Measurements from ENCODE around the gene CDKAL1. TPM values are rescaled to one million over a fixed set of nuclear protein-coding genes. Genes with fewer than 3 reads are reported as not detected.

CDKAL1 gene
- total and polyA plus RNA-seq, 2 donors (not counting 3 experiments of a cell fraction or from before 2014, with no cell fraction given): 6.1 to 20.5 TPM

GRCh38 chr6:21033575-21034026 is 499.3 kb downstream of the CDKAL1 start:
- Histone ChIP-seq H3K4me3 (replicated peaks in 1 of 3; ENCODE audit: insufficient read depth in 1 of 3, low read depth in 1 of 3, low read length in 3 of 3) (no peak overlapping the region), H3K9ac (replicated peaks; ENCODE audit: extremely low read depth, insufficient read depth, low read length) (no peak overlapping the region)
- no peak for FAIRE-seq

More at GRCh38 chr6:21033575-21034026, 499.3 kb downstream of the CDKAL1 start:
- Histone ChIP-seq H3K79me2 (ENCODE audit: control insufficient read depth, insufficient read depth, low read length) (no peaks in the 10 kb centered on the region), H3K9me3 (replicated peaks; ENCODE audit: control insufficient read depth, insufficient read depth, low read length) (no peaks in the 10 kb centered on the region), H3K4me2 (ENCODE audit: insufficient read depth, low read length) (no peak overlapping the region), H3K9me1 (replicated peaks; ENCODE audit: control insufficient read depth, extremely low read depth, insufficient read depth, low read length) (no peaks in the 10 kb centered on the region), H2AFZ (ENCODE audit: low read depth, low read length) (no peak overlapping the region), H3K27me3 (ENCODE audit: control insufficient read depth in 2 of 2, insufficient read depth in 2 of 2, low read length in 2 of 2) (no peaks in the 10 kb centered on the region), H3K27ac (ENCODE audit: insufficient read depth, low read depth, low read length) (no peak overlapping the region), H4K20me1 (replicated peaks; ENCODE audit: control insufficient read depth, extremely low read depth, insufficient read depth, low read length) (no peaks in the 10 kb centered on the region), H3K4me1 (ENCODE audit: control insufficient read depth, extremely low read depth, insufficient read depth, low read length) (no peaks in the 10 kb centered on the region), H3K36me3 (ENCODE audit: control insufficient read depth in 2 of 2, extremely low read depth in 1 of 2, insufficient read depth in 2 of 2, low read length in 2 of 2) (no peaks in the 10 kb centered on the region)
- dilution Hi-C loops (cut with MboI; ENCODE audit: extremely low pct_ligation_motif_present, low sequenced_read_pairs): no loop called here
- intact Hi-C loops (cut with micrococcal nuclease): loop anchor here (10.0 kb wide), 1 partner anchor 911 kb away; no protein-coding TSS in a partner anchor
- TF ChIP-seq, protein P1, sequence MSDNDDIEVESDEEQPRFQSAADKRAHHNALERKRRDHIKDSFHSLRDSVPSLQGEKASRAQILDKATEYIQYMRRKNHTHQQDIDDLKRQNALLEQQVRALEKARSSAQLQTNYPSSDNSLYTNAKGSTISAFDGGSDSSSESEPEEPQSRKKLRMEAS (IDR thresholded peaks at IDR 0.05; ENCODE audit: insufficient read depth, insufficient read length): no peak
- TF ChIP-seq GATA2 (IDR thresholded peaks at IDR 0.05; ENCODE audit: insufficient read depth, insufficient read length, low read depth, low read length): no peak
- no peak for TF ChIP-seq POLR2AphosphoS5 (IDR thresholded peaks at IDR 0.05; ENCODE audit: insufficient read depth, low read depth, low read length)
- TF ChIP-seq POLR2A (IDR thresholded peaks at IDR 0.05; ENCODE audit: low read depth, low read length): no peak
- TF ChIP-seq EZH2 (IDR thresholded peaks at IDR 0.05; ENCODE audit: borderline replicate concordance, low read depth, low read length, severe bottlenecking): no peak
- TF ChIP-seq CTCF (IDR thresholded peaks at IDR 0.05; ENCODE audit: extremely low read depth in 1 of 2, insufficient read depth in 1 of 2, low read depth in 1 of 2, low read length in 2 of 2): no peak
- no peak for TF ChIP-seq JUN (IDR thresholded peaks at IDR 0.05; ENCODE audit: borderline replicate concordance, insufficient read depth, insufficient read length, low read depth)
- TF ChIP-seq FOS (IDR thresholded peaks at IDR 0.05; ENCODE audit: borderline replicate concordance, insufficient read depth, low read length): no peak
- ChIA-PET POLR2A (no interaction called here), CTCF (no interaction called here)
- peak; percentile 27 for DNase-seq (ENCODE audit: low read depth, low spot score)
- BruUV-seq (replicated peaks): no TSS peak
